IPS-15b (cell line): ENCODE results near the gene AMBRA1.

Source experiments
- H3K27me3 ChIP-seq: one replicate; pipeline ENCODE4 v1.6.1; 2013; ENCODE audit warnings: low read length; ENCODE audit not compliant: control insufficient read depth, insufficient read depth
- H3K36me3 ChIP-seq: one replicate; pipeline ENCODE4 v1.6.1; 2013; ENCODE audit warnings: low read length; ENCODE audit not compliant: control insufficient read depth, insufficient read depth
- H3K4me1 ChIP-seq: one replicate; pipeline ENCODE4 v1.6.1; 2013; ENCODE audit warnings: mild to moderate bottlenecking, low read length; ENCODE audit not compliant: control insufficient read depth, insufficient read depth
- H3K4me3 ChIP-seq: one replicate; pipeline ENCODE4 v1.5.1; 2013; ENCODE audit warnings: low read depth, low read length
- H3K9ac ChIP-seq: one replicate; pipeline ENCODE4 v1.6.1; 2013; ENCODE audit warnings: low read depth, mild to moderate bottlenecking, low read length
- H3K9me3 ChIP-seq: one replicate; pipeline ENCODE4 v1.6.1; 2013; ENCODE audit warnings: mild to moderate bottlenecking, low read length; ENCODE audit not compliant: control insufficient read depth, insufficient read depth

AMBRA1 gene

GRCh38 chr11:46537537-46538295 lies 56.1 kb downstream of the AMBRA1 start:
- H3K4me3 ChIP-seq, result no peak overlapping the region
- H3K4me1 ChIP-seq, result peaks cover 15% of the 10 kb centered on the region
- peaks cover 12% of the 10 kb centered on the region for H3K36me3 ChIP-seq
- H3K9ac ChIP-seq, result no peak overlapping the region
- no peaks in the 10 kb centered on the region for H3K9me3 ChIP-seq
- no peaks in the 10 kb centered on the region for H3K27me3 ChIP-seq

GRCh38 chr11:46537121-46537520 lies 56.7 kb downstream of the AMBRA1 start:
- H3K27me3 ChIP-seq, result no peaks in the 10 kb centered on the region
- peaks cover 15% of the 10 kb centered on the region for H3K4me1 ChIP-seq
- H3K9ac ChIP-seq, result peak overlapping the region; percentile 27
- no peaks in the 10 kb centered on the region for H3K9me3 ChIP-seq
- no peak overlapping the region for H3K4me3 ChIP-seq
- peaks cover 6% of the 10 kb centered on the region for H3K36me3 ChIP-seq

DNA sequence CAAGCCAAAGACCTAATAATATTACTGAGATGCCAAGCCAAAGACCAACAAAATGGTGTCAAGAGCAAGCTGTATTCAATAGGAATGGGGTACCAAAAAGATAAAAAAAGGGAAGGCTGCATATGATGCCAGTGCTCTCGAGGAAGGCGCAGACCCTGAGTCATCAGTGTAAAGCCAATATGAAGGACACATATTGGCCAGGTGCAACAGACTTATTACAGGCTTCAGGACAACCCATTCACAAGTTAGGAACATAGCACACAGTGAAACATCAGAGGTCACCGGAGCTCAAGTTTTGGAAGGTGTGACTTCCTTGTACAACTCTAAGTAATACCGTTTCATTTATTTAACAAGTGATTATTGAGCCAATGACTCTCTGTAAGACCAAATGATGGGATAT lies 58.1 kb downstream of the AMBRA1 start:
- H3K27me3 ChIP-seq, result no peaks in the 10 kb centered on the region
- H3K9ac ChIP-seq, result no peak overlapping the region
- no peaks in the 10 kb centered on the region for H3K9me3 ChIP-seq
- H3K36me3 ChIP-seq, result no peaks in the 10 kb centered on the region
- H3K4me3 ChIP-seq, result no peak overlapping the region
- peaks cover 15% of the 10 kb centered on the region for H3K4me1 ChIP-seq

DNA sequence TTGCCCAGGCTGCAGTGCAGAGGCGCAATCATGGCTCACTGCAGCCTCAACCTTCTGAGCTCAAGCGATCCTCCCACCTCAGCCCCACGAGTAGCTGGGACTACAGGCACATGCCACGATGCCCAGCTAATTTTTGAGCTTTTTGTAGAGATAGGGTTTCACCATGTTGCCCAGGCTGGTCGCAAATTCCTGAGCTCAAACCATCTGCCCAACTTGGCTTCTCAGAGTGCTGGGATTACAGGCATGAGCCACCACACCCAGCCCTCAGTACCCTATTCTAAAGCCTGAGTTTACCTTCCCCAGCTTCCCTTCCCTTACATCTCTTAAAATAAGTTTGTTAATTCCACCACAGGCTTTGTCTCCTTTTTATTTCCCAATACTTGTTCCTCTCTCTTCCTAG lies 59.1 kb downstream of the AMBRA1 start:
- H3K36me3 ChIP-seq, result no peaks in the 10 kb centered on the region
- H3K9ac ChIP-seq, result no peak overlapping the region
- no peak overlapping the region for H3K4me3 ChIP-seq
- peaks cover 15% of the 10 kb centered on the region for H3K4me1 ChIP-seq
- no peaks in the 10 kb centered on the region for H3K27me3 ChIP-seq
- H3K9me3 ChIP-seq, result no peaks in the 10 kb centered on the region

- Histone ChIP-seq H3K9ac (no peak overlapping the region), H3K4me1 (peaks cover 21% of the 10 kb centered on the region), H3K36me3 (no peaks in the 10 kb centered on the region), H3K4me3 (no peak overlapping the region), H3K9me3 (no peaks in the 10 kb centered on the region), H3K27me3 (no peaks in the 10 kb centered on the region)
Observed at GRCh38 chr11:46533396-46534100, 60.3 kb downstream of the AMBRA1 start.

DNA sequence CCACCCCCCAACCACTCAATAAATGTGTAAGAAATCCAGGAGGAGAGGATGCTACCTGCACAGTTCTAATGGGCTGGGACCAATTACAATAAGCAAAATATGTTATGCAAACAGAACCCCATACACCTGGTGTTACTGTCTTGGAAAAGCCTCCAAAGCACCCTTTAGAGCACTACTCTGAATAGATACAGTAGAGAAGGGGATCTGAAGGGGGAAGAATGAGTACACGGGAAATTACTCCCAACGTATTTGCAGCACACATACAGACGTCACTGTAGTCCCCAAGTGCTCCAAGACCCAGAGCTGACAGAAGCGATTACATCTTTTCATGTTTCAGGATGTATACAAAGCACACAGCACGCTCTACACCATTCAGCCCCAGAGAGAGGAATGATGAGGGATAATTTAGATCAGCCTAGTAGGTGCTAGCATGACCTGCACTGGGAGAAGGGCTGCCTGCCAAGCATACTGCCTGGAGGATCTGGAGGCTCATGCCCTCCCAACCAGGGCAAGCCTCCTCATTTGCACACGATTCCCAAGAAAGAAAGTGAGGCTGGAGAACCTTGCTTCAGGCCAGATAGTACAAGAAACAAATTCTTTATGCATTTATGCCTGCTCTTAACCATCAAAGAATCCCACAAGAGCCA lies 63.8 kb downstream of the AMBRA1 start:
- Histone ChIP-seq H3K4me3 (no peak overlapping the region), H3K36me3 (no peaks in the 10 kb centered on the region), H3K27me3 (no peaks in the 10 kb centered on the region), H3K9ac (no peak overlapping the region), H3K9me3 (no peaks in the 10 kb centered on the region), H3K4me1 (peaks cover 6% of the 10 kb centered on the region)

DNA sequence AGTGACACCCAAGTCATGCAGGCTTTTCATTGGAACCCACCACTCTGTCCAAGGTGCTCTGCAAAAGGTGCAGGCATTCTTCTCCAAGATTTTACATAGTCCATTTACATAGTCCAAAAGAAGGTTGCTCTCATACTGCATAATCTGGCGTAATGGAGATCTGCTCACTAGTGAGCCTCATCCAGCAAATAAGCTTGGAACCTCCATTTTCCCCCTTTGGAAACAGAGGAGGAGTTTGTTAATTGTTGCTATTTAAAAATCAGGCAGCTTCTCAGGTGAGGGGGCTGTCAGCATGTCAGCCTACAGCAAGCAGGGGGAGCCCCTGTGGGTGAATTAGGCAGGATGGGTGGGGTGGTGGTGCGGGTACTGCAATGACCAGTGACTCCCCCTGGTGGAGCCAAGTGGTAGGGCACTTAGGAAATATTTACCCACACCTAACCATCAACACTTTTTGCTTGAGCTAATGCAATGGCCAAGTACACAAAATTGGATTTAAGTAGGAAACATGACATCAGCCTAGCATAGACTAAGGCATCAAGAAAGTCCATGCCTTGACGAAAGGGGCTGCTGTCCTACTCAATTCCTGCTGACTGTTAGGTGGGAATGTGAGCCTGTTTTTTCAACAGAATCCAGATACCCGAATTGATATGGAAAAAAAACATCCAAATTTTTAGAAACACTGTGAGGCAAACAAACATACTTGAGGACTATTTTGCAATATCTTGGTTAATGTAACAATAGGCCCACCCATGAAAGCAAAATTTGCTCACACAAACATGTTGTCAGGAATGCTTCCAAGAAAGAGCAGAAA lies 64.5 kb downstream of the AMBRA1 start:
- Histone ChIP-seq H3K36me3 (no peaks in the 10 kb centered on the region), H3K9ac (no peak overlapping the region), H3K4me3 (no peak overlapping the region), H3K27me3 (no peaks in the 10 kb centered on the region), H3K4me1 (peaks cover 6% of the 10 kb centered on the region), H3K9me3 (no peaks in the 10 kb centered on the region)

DNA sequence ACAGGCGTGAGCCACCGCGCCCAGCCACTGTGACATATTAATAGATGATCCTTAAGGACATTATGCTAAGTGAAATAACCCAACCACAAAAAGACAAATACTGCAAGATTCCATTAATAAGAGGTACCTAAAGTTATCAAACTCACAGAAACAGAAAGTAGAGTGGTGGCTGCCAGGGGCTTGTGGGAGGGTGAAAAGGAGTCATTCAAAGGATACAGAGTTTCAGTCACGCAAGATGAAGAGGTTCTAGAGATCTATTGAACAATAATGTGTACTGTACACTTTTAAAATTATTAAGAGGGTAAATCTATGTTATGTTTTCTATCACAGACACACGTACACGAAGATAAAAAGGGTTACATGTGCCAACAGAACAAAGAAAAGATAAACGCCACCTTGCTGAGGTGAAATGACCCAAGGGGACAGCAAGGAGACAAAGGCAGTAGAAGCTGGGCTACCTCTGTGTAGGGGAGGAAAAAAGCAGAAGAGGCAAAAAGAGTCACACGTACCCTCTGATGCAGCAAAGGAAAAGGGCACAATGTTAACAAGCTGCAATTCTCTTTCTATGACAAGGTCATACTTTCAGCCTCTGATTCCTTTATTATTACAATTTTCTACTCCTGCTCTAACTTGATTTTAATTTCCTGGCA lies 65.3 kb downstream of the AMBRA1 start:
- H3K4me3 ChIP-seq, result no peak overlapping the region
- H3K4me1 ChIP-seq, result peaks cover 7% of the 10 kb centered on the region
- H3K9ac ChIP-seq, result no peak overlapping the region
- H3K36me3 ChIP-seq, result no peaks in the 10 kb centered on the region
- H3K27me3 ChIP-seq, result no peaks in the 10 kb centered on the region
- no peaks in the 10 kb centered on the region for H3K9me3 ChIP-seq

DNA sequence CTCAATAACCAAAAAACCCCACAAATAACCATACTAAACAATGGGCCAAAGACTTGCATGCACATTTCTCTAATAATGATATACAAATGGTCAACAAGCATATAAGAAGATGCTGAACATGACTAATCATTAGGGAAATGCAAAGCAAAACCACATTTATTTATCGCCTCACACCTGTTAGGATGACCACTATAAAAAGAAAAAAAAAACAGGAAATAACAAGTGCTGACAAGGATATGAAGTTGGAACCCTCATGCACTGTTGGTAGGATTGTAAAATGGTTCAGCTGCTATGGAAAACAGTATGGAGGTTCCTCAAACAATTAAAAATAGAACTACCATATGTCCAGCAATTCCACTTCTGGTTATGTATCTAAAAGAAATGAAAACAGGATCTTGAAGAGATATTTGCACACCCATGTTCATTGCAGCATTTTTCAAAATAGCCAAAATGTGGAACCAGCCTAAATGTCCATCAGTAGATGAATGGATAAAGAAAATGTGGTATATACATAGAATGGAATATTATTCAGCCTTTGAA lies 66.2 kb downstream of the AMBRA1 start:
- H3K9me3 ChIP-seq, result no peaks in the 10 kb centered on the region
- no peak overlapping the region for H3K4me3 ChIP-seq
- H3K9ac ChIP-seq, result no peak overlapping the region
- no peaks in the 10 kb centered on the region for H3K36me3 ChIP-seq
- peaks cover 14% of the 10 kb centered on the region for H3K4me1 ChIP-seq
- no peaks in the 10 kb centered on the region for H3K27me3 ChIP-seq

GRCh38 chr11:46526216-46527215 lies 67.3 kb downstream of the AMBRA1 start:
- Histone ChIP-seq H3K36me3 (no peaks in the 10 kb centered on the region), H3K4me1 (peaks cover 14% of the 10 kb centered on the region), H3K27me3 (no peaks in the 10 kb centered on the region), H3K9me3 (no peaks in the 10 kb centered on the region), H3K9ac (no peak overlapping the region), H3K4me3 (no peak overlapping the region)
